ENCODE results near the gene NCSTN.

DNA sequence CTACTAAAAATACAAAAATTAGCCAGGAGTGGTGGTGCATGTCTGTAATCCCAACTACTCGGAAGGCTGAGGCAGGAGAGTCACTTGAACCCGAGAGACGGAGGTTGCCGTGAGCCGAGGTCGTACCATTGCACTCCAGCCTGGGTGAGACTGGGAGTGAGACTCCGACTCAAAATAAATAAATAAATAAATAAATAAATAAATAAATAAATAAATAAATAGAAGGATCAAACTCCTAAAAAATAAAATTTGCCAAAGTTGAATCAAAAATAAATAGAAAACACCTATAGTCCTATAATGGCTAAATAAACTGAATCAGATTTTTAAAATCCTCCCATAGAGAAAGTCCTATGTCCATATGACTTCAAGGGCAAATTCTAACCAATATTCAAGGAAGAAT, 43.0 kb upstream of the NCSTN start:
- TF ChIP-seq, protein P1, sequence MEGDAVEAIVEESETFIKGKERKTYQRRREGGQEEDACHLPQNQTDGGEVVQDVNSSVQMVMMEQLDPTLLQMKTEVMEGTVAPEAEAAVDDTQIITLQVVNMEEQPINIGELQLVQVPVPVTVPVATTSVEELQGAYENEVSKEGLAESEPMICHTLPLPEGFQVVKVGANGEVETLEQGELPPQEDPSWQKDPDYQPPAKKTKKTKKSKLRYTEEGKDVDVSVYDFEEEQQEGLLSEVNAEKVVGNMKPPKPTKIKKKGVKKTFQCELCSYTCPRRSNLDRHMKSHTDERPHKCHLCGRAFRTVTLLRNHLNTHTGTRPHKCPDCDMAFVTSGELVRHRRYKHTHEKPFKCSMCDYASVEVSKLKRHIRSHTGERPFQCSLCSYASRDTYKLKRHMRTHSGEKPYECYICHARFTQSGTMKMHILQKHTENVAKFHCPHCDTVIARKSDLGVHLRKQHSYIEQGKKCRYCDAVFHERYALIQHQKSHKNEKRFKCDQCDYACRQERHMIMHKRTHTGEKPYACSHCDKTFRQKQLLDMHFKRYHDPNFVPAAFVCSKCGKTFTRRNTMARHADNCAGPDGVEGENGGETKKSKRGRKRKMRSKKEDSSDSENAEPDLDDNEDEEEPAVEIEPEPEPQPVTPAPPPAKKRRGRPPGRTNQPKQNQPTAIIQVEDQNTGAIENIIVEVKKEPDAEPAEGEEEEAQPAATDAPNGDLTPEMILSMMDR (IDR thresholded peaks at IDR 0.05) = no peak
- no peak for TF ChIP-seq POLR2AphosphoS5 (IDR thresholded peaks at IDR 0.05)

All from prostate gland (tissue), 2 donors.